ENCODE data around the gene IGF1R. TPM values are rescaled to one million over a fixed set of nuclear protein-coding genes. Genes with fewer than 3 reads are reported as not detected.

IGF1R gene
- total and polyA plus RNA-seq, 2 of the 13 experiments (the other 11 are each of a cell fraction or from before 2014, with no cell fraction given) = 15.9 to 18.4 TPM

DNA sequence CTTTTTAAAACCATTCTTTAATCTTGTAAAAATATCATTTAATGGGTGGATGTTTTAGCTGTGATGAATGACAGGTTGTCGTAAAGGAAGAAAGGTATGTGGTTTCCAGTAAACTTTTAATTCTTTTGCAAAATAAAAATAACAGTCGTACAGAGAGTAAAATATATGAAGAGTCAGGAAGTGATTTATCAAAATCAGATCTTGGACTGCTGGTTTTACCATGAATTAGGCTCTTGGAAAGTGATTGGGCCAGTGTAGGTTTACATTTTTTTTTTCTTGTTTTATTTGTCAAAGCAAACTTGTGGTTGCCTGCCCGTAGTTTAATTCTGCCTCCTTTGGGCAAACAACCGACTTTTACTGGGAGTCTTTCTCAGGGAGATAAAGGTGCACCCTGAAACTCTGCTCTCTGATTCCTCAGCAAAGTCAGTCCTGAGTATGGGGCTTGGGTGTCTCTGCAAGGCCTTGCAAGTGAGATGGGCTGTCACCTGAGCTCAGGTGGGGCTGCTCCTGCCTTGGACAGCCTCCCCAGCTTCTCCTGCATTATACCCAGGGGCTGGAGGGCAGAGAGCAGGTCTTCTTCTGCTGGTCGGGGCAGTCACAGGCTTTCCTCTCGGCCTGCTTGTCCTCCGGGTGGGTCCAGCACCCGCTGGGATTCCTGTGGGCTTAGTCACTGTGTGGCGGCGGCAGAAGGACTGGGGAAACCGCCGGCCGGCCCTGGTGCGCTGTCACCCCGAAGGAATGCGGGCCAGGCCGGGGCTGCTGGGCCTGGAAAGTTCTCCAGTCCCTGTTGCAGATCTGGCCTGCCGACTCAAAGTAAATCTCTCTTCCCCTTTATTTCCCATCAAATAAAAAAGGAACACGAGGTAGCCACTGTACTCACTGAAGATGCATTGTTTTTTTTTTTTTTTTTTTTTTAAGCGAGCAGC, 79.0 kb downstream of the IGF1R start (continued):
- TF ChIP-seq, protein P1, sequence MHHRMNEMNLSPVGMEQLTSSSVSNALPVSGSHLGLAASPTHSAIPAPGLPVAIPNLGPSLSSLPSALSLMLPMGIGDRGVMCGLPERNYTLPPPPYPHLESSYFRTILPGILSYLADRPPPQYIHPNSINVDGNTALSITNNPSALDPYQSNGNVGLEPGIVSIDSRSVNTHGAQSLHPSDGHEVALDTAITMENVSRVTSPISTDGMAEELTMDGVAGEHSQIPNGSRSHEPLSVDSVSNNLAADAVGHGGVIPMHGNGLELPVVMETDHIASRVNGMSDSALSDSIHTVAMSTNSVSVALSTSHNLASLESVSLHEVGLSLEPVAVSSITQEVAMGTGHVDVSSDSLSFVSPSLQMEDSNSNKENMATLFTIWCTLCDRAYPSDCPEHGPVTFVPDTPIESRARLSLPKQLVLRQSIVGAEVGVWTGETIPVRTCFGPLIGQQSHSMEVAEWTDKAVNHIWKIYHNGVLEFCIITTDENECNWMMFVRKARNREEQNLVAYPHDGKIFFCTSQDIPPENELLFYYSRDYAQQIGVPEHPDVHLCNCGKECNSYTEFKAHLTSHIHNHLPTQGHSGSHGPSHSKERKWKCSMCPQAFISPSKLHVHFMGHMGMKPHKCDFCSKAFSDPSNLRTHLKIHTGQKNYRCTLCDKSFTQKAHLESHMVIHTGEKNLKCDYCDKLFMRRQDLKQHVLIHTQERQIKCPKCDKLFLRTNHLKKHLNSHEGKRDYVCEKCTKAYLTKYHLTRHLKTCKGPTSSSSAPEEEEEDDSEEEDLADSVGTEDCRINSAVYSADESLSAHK (CRISPR knock-in tag; IDR thresholded peaks at IDR 0.05; ENCODE audit: borderline replicate concordance) = no peak
- TF ChIP-seq, protein P2, sequence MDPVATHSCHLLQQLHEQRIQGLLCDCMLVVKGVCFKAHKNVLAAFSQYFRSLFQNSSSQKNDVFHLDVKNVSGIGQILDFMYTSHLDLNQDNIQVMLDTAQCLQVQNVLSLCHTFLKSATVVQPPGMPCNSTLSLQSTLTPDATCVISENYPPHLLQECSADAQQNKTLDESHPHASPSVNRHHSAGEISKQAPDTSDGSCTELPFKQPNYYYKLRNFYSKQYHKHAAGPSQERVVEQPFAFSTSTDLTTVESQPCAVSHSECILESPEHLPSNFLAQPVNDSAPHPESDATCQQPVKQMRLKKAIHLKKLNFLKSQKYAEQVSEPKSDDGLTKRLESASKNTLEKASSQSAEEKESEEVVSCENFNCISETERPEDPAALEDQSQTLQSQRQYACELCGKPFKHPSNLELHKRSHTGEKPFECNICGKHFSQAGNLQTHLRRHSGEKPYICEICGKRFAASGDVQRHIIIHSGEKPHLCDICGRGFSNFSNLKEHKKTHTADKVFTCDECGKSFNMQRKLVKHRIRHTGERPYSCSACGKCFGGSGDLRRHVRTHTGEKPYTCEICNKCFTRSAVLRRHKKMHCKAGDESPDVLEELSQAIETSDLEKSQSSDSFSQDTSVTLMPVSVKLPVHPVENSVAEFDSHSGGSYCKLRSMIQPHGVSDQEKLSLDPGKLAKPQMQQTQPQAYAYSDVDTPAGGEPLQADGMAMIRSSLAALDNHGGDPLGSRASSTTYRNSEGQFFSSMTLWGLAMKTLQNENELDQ (CRISPR knock-in tag; IDR thresholded peaks at IDR 0.05; ENCODE audit: borderline replicate concordance) = no peak
- TF ChIP-seq HMG20B (CRISPR knock-in tag; conservative IDR thresholded peaks at IDR 0.05) (no peak), SMARCC2 (IDR thresholded peaks at IDR 0.05) (no peak), FOSL1 (CRISPR knock-in tag; IDR thresholded peaks at IDR 0.05; ENCODE audit: borderline replicate concordance) (peak; percentile 96), PHF8 (CRISPR knock-in tag; IDR thresholded peaks at IDR 0.05) (peak; percentile 63; the same call in 1 of the 2 replicates), ZNF563 (CRISPR knock-in tag; IDR thresholded peaks at IDR 0.05) (no peak), MAFG (CRISPR knock-in tag; IDR thresholded peaks at IDR 0.05) (no peak), AGO2 (optimal IDR thresholded peaks at IDR 0.05; ENCODE audit: low read depth, low read length) (peak; percentile 22), RCOR2 (CRISPR knock-in tag; IDR thresholded peaks at IDR 0.05) (no peak), HOXD1 (CRISPR knock-in tag; IDR thresholded peaks at IDR 0.05) (no peak), CHD2 (IDR thresholded peaks at IDR 0.05; ENCODE audit: low read depth, low read length) (no peak)
- TF ChIP-seq, protein P3, sequence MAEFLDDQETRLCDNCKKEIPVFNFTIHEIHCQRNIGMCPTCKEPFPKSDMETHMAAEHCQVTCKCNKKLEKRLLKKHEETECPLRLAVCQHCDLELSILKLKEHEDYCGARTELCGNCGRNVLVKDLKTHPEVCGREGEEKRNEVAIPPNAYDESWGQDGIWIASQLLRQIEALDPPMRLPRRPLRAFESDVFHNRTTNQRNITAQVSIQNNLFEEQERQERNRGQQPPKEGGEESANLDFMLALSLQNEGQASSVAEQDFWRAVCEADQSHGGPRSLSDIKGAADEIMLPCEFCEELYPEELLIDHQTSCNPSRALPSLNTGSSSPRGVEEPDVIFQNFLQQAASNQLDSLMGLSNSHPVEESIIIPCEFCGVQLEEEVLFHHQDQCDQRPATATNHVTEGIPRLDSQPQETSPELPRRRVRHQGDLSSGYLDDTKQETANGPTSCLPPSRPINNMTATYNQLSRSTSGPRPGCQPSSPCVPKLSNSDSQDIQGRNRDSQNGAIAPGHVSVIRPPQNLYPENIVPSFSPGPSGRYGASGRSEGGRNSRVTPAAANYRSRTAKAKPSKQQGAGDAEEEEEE (CRISPR knock-in tag; IDR thresholded peaks at IDR 0.05; ENCODE audit: borderline replicate concordance) = no peak
- TF ChIP-seq, protein P4, sequence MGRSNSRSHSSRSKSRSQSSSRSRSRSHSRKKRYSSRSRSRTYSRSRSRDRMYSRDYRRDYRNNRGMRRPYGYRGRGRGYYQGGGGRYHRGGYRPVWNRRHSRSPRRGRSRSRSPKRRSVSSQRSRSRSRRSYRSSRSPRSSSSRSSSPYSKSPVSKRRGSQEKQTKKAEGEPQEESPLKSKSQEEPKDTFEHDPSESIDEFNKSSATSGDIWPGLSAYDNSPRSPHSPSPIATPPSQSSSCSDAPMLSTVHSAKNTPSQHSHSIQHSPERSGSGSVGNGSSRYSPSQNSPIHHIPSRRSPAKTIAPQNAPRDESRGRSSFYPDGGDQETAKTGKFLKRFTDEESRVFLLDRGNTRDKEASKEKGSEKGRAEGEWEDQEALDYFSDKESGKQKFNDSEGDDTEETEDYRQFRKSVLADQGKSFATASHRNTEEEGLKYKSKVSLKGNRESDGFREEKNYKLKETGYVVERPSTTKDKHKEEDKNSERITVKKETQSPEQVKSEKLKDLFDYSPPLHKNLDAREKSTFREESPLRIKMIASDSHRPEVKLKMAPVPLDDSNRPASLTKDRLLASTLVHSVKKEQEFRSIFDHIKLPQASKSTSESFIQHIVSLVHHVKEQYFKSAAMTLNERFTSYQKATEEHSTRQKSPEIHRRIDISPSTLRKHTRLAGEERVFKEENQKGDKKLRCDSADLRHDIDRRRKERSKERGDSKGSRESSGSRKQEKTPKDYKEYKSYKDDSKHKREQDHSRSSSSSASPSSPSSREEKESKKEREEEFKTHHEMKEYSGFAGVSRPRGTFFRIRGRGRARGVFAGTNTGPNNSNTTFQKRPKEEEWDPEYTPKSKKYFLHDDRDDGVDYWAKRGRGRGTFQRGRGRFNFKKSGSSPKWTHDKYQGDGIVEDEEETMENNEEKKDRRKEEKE (IDR thresholded peaks at IDR 0.05) = no peak
- TF ChIP-seq, protein P5, sequence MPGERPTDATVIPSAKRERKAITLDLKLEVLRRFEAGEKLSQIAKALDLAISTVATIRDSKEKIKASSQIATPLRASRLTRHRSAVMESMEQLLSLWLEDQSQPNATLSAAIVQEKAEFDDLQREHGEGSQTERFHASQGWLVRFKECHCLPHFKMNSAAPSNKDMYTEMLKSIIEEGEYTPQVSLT (CRISPR knock-in tag; IDR thresholded peaks at IDR 0.05; ENCODE audit: borderline replicate concordance, low read depth) = no peak
- TF ChIP-seq, protein P6, sequence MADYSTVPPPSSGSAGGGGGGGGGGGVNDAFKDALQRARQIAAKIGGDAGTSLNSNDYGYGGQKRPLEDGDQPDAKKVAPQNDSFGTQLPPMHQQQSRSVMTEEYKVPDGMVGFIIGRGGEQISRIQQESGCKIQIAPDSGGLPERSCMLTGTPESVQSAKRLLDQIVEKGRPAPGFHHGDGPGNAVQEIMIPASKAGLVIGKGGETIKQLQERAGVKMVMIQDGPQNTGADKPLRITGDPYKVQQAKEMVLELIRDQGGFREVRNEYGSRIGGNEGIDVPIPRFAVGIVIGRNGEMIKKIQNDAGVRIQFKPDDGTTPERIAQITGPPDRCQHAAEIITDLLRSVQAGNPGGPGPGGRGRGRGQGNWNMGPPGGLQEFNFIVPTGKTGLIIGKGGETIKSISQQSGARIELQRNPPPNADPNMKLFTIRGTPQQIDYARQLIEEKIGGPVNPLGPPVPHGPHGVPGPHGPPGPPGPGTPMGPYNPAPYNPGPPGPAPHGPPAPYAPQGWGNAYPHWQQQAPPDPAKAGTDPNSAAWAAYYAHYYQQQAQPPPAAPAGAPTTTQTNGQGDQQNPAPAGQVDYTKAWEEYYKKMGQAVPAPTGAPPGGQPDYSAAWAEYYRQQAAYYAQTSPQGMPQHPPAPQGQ (CRISPR knock-in tag; IDR thresholded peaks at IDR 0.05; ENCODE audit: borderline replicate concordance) = no peak
